SK-N-MC (cell line): ENCODE data around the gene DPH5.

Experiments used
- EZH2 ChIP-seq: fragments of 200-600 bp; sonication (generic); IDR thresholded peaks from one replicate; pipeline ENCODE4 v1.6.1; 2017; ENCODE audit warnings: antibody characterized with exemption
- POLR2AphosphoS5 ChIP-seq: IDR thresholded peaks from 2 replicates; pipeline ENCODE4 v1.6.1; 2012; ENCODE audit warnings: mild to moderate bottlenecking, low read depth, low read length, borderline replicate concordance

DNA sequence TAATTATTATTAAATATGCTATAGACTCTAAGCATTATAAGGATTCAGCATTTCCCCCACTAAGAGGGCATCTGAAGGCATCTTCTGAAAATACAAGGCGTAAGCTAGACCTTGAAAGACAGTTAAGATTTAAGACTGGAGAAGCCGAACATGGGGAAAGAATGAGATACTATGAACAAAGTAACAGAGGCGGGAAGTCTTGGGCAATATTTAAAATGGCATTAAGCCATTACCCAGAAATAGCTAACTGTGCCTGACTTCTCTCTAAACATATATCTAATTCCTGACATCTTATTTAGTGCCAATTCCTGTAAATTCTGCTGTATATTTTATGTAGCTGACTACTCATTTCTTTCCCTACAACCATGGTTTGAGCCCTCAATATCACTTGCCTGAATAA is 20.9 kb downstream of the DPH5 start:
- TF ChIP-seq EZH2 (no peak), POLR2AphosphoS5 (no peak)
